Endothelial cell of umbilical vein (primary cell): ENCODE results near the gene CHD9NB. TPM values are rescaled to one million over a fixed set of nuclear protein-coding genes. Genes with fewer than 3 reads are reported as not detected.

Source experiments
- BruUV-seq: library from RNA; stranded (reverse); fragments of 400-500 nt; replicated peaks from 2 replicates; lab custom pipeline; 2021; lab: Mats Ljungman, UMichigan
- CTCF ChIA-PET: fragments of 300-600, 350-600 bp; sonication (Branson Sonifier 250); formaldehyde crosslinking; loops from one replicate; lab custom pipeline; 2021; ENCODE audit warnings: antibody characterized with exemption, inconsistent platforms; lab: Charles Lee
- POLR2A ChIA-PET: fragments of 300-600, 350-600 bp; sonication (Branson Sonifier 250); formaldehyde crosslinking; loops from one replicate; lab custom pipeline; 2021; ENCODE audit warnings: antibody characterized with exemption, inconsistent platforms; lab: Charles Lee
- DNase-seq: peaks from one replicate; pipeline ENCODE4 v3.0.0-alpha.2; 2011; ENCODE audit warnings: low read depth, low spot score
- FAIRE-seq: peaks from 2 replicates; lab custom pipeline; 2011; peaks lifted over from hg19 to GRCh38; lab: Jason Lieb, UNC
- H2AFZ ChIP-seq: 2 replicates; pipeline ENCODE4 v1.6.0; 2012; ENCODE audit warnings: low read depth, low read length, control low read depth, inconsistent platforms
- H3K27ac ChIP-seq: 2 replicates; pipeline ENCODE4 v1.5.1; 2011; ENCODE audit warnings: low read depth, mild to moderate bottlenecking, control low read depth, low read length, moderate library complexity; ENCODE audit not compliant: insufficient read depth
- H3K27me3 ChIP-seq, 2 experiments: 2 replicates each; pipeline versions ENCODE4 v1.6.0 to v1.6.1; 2011; ENCODE audit warnings: low read length in 2 of 2, mixed read lengths in 1 of 2; ENCODE audit not compliant: control insufficient read depth in 2 of 2, insufficient read depth in 2 of 2
- H3K36me3 ChIP-seq, 2 experiments: 2 replicates in 1 of 2; 3 replicates in 1 of 2; pipeline ENCODE4 v1.5.1; 2011; ENCODE audit warnings: low read length in 2 of 2, mild to moderate bottlenecking in 1 of 2, moderate library complexity in 1 of 2; ENCODE audit not compliant: control insufficient read depth in 2 of 2, insufficient read depth in 2 of 2; ENCODE audit errors: extremely low read depth in 1 of 2
- H3K4me1 ChIP-seq: 3 replicates; pipeline ENCODE4 v1.5.1; 2011; ENCODE audit warnings: mild to moderate bottlenecking, low read length; ENCODE audit not compliant: control insufficient read depth, insufficient read depth; ENCODE audit errors: extremely low read depth
- H3K4me2 ChIP-seq: 2 replicates; pipeline ENCODE4 v1.6.1; 2011; ENCODE audit warnings: low read length, control low read depth, mixed read lengths; ENCODE audit not compliant: insufficient read depth
- H3K4me3 ChIP-seq, 3 experiments: fragments of 200-600 bp in 1 of 3; sonication (generic), shearing (Covaris generic) in 1 of 3; replicated peaks in 1 of 3; 2 replicates each; pipeline ENCODE4 v1.5.1; 2011 to 2016; ENCODE audit warnings: control low read depth in 3 of 3, low read length in 3 of 3, mild to moderate bottlenecking in 2 of 3, inconsistent platforms in 1 of 3, low read depth in 1 of 3, moderate library complexity in 1 of 3; ENCODE audit not compliant: insufficient read depth in 1 of 3
- H3K79me2 ChIP-seq: 2 replicates; pipeline ENCODE4 v1.6.0; 2012; ENCODE audit warnings: low read length, inconsistent platforms; ENCODE audit not compliant: control insufficient read depth, insufficient read depth
- H3K9ac ChIP-seq: replicated peaks from 2 replicates; pipeline ENCODE3; 2011; ENCODE audit warnings: low read length, control low read depth; ENCODE audit not compliant: insufficient read depth; ENCODE audit errors: extremely low read depth
- H3K9me1 ChIP-seq: replicated peaks from 3 replicates; pipeline ENCODE4 v1.6.0; 2011; ENCODE audit warnings: mild to moderate bottlenecking, low read length; ENCODE audit not compliant: control insufficient read depth, insufficient read depth; ENCODE audit errors: extremely low read depth
- H3K9me3 ChIP-seq: replicated peaks from 2 replicates; pipeline ENCODE4 v1.5.1; 2012; ENCODE audit warnings: low read length, inconsistent platforms; ENCODE audit not compliant: control insufficient read depth, insufficient read depth
- H4K20me1 ChIP-seq: replicated peaks from 2 replicates; pipeline ENCODE3; 2011; ENCODE audit warnings: mild to moderate bottlenecking, low read length; ENCODE audit not compliant: control insufficient read depth, insufficient read depth; ENCODE audit errors: extremely low read depth
- CTCF ChIP-seq, 2 donors: IDR thresholded peaks; 1 replicate in 1 of 2; 2 replicates in 1 of 2; pipeline ENCODE4 v1.5.1; 2011; ENCODE audit warnings: low read length in 2 of 2, mild to moderate bottlenecking in 2 of 2, moderate library complexity in 2 of 2, control low read depth in 1 of 2, inconsistent platforms in 1 of 2, low read depth in 1 of 2; ENCODE audit not compliant: insufficient read depth in 1 of 2; ENCODE audit errors: extremely low read depth in 1 of 2
- EZH2 ChIP-seq: IDR thresholded peaks from 2 replicates; pipeline ENCODE4 v1.6.1; 2012; ENCODE audit warnings: borderline replicate concordance, low read depth, mild to moderate bottlenecking, moderate library complexity, low read length, inconsistent platforms; ENCODE audit not compliant: severe bottlenecking
- FOS ChIP-seq: IDR thresholded peaks from 2 replicates; pipeline ENCODE4 v1.6.1; 2011; ENCODE audit warnings: mild to moderate bottlenecking, low read length, moderate library complexity, borderline replicate concordance; ENCODE audit not compliant: insufficient read depth
- GATA2 ChIP-seq: IDR thresholded peaks from 2 replicates; pipeline ENCODE4 v1.7.0; 2011; ENCODE audit warnings: low read depth, mild to moderate bottlenecking, moderate library complexity, mixed read lengths, low read length; ENCODE audit not compliant: insufficient read length, insufficient read depth
- JUN ChIP-seq: IDR thresholded peaks from 2 replicates; pipeline ENCODE4 v1.6.1; 2011; ENCODE audit warnings: borderline replicate concordance, low read depth; ENCODE audit not compliant: insufficient read length, insufficient read depth
- MYC ChIP-seq: IDR thresholded peaks from one replicate; pipeline ENCODE4 v1.6.1; 2011; ENCODE audit warnings: mild to moderate bottlenecking, low read depth, low read length
- POLR2A ChIP-seq: IDR thresholded peaks from 2 replicates; pipeline ENCODE4 v1.6.1; 2012; ENCODE audit warnings: low read depth, mild to moderate bottlenecking, control low read depth, low read length
- POLR2AphosphoS5 ChIP-seq: IDR thresholded peaks from 2 replicates; pipeline ENCODE4 v1.6.1; 2012; ENCODE audit warnings: low read depth, mild to moderate bottlenecking, control low read depth, low read length, moderate library complexity; ENCODE audit not compliant: insufficient read depth
- dilution Hi-C: fragments of 300-500 bp; cut with MboI; formaldehyde crosslinking; loops from one replicate; pipeline ENCODE4 v1.15.0; 2019; ENCODE audit warnings: low sequenced_read_pairs; ENCODE audit not compliant: extremely low pct_ligation_motif_present
- intact Hi-C: fragments of 100-400 bp; cut with micrococcal nuclease; formaldehyde crosslinking; loops from one replicate; pipeline ENCODE4 v1.10.0; 2022
- polyA plus RNA-seq, 4 experiments: library from polyadenylated mRNA; depleted of rRNA in 3 of 4; stranded (reverse) in 3 of 4; unstranded in 1 of 4; fragments of >200 nt; gene quantifications; 2 replicates each; pipeline versions ENCODE4 v1.2.1 to v1.2.3, GENCODE V29; 2011 to 2012; ENCODE audit warnings: missing spikeins in 1 of 4
- total RNA-seq: library from RNA; stranded (reverse); gene quantifications from 2 replicates; pipeline ENCODE4 v1.2.3, GENCODE V29; 2021
- TF ChIP-seq, protein P1 (sequence below): IDR thresholded peaks from 2 replicates; pipeline ENCODE4 v1.6.1; 2011; ENCODE audit not compliant: insufficient read depth, insufficient read length

The CHD9NB gene
- total and polyA plus RNA-seq, 2 donors (not counting 3 experiments of a cell fraction or from before 2014, with no cell fraction given): 0.44 to 0.66 TPM

GRCh38 chr16:53078765-53079485 is 26.2 kb upstream of the CHD9NB start:
- Histone ChIP-seq H2AFZ (no peak overlapping the region), H3K9ac (no peak overlapping the region), H3K79me2 (no peaks in the 10 kb centered on the region), H3K9me1 (no peaks in the 10 kb centered on the region), H3K27me3 (no peaks in the 10 kb centered on the region), H3K36me3 (no peaks in the 10 kb centered on the region), H3K4me3 (no peak overlapping the region), H4K20me1 (no peaks in the 10 kb centered on the region), H3K27ac (no peak overlapping the region), H3K9me3 (no peaks in the 10 kb centered on the region), H3K4me2 (no peak overlapping the region), H3K4me1 (peaks cover 28% of the 10 kb centered on the region)
- dilution Hi-C loops (no loop called here), intact Hi-C loops (no loop called here)
- no peak for TF ChIP-seq POLR2AphosphoS5
- no peak for TF ChIP-seq FOS
- no peak for TF ChIP-seq EZH2
- TF ChIP-seq, protein P1, sequence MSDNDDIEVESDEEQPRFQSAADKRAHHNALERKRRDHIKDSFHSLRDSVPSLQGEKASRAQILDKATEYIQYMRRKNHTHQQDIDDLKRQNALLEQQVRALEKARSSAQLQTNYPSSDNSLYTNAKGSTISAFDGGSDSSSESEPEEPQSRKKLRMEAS: no peak
- TF ChIP-seq POLR2A: no peak
- TF ChIP-seq CTCF (IDR thresholded peaks at IDR 0.05; ENCODE audit: extremely low read depth in 1 of 2, insufficient read depth in 1 of 2, low read depth in 1 of 2, low read length in 2 of 2): no peak
- TF ChIP-seq JUN: no peak
- no peak for TF ChIP-seq MYC
- no peak for TF ChIP-seq GATA2
- CTCF ChIA-PET: interaction anchor here (1.2 to 2.6 kb wide), 3 partner anchors 12 to 23 kb away, joined by 4 to 19 read pairs (median 11); partner anchors contain the start of gene CHD9
- BruUV-seq: no TSS peak
- POLR2A ChIA-PET: no interaction called here
- FAIRE-seq: no peak
- DNase-seq: no peak
